Osteoblast (primary cell): ENCODE data around the gene MAPKAP1. TPM values are rescaled to one million over a fixed set of nuclear protein-coding genes. Genes with fewer than 3 reads are reported as not detected.

ENCODE experiments used
- DNase-seq: peaks from one replicate; pipeline ENCODE4 v3.0.0; 2011; ENCODE audit warnings: low spot score, mixed read lengths; ENCODE audit not compliant: insufficient read length; ENCODE audit errors: missing footprints
- H2AFZ ChIP-seq: 2 replicates; pipeline ENCODE4 v1.6.0; 2011; ENCODE audit warnings: mild to moderate bottlenecking, low read length
- H3K27ac ChIP-seq: 2 replicates; pipeline ENCODE4 v1.5.1; 2011; ENCODE audit warnings: mild to moderate bottlenecking, low read depth, low read length, moderate library complexity
- H3K27me3 ChIP-seq: 2 replicates; pipeline ENCODE4 v1.6.0; 2012; ENCODE audit warnings: mild to moderate bottlenecking, control low read depth, inconsistent platforms, low read length, moderate library complexity; ENCODE audit not compliant: insufficient read depth
- H3K36me3 ChIP-seq: 2 replicates; pipeline ENCODE4 v1.5.1; 2011; ENCODE audit warnings: mild to moderate bottlenecking, low read length, control low read depth, moderate library complexity; ENCODE audit not compliant: insufficient read depth
- H3K4me1 ChIP-seq: 2 replicates; pipeline ENCODE4 v1.5.1; 2011; ENCODE audit warnings: mild to moderate bottlenecking, low read length, control low read depth, moderate library complexity; ENCODE audit not compliant: insufficient read depth
- H3K4me2 ChIP-seq: 2 replicates; pipeline ENCODE4 v1.6.0; 2011; ENCODE audit warnings: mild to moderate bottlenecking, low read length; ENCODE audit not compliant: insufficient read depth
- H3K4me3 ChIP-seq: fragments of 200-600 bp; sonication (generic); 3 replicates; pipeline ENCODE4 v1.5.1; 2012; ENCODE audit warnings: mild to moderate bottlenecking, low read length, inconsistent platforms; ENCODE audit not compliant: insufficient read depth
- H3K79me2 ChIP-seq: 2 replicates; pipeline ENCODE4 v1.6.0; 2012; ENCODE audit warnings: mild to moderate bottlenecking, low read length, control low read depth, inconsistent platforms; ENCODE audit not compliant: insufficient read depth
- H3K9me3 ChIP-seq: 2 replicates; pipeline ENCODE4 v1.5.1; 2011; ENCODE audit warnings: low read depth, low read length, control low read depth
- H4K20me1 ChIP-seq: 2 replicates; pipeline ENCODE4 v1.6.0; 2012; ENCODE audit warnings: mild to moderate bottlenecking, low read length, control low read depth; ENCODE audit not compliant: insufficient read depth
- CTCF ChIP-seq: IDR thresholded peaks from 2 replicates; pipeline ENCODE4 v1.5.1; 2011; ENCODE audit warnings: mild to moderate bottlenecking, low read depth, low read length, moderate library complexity; ENCODE audit errors: extremely low read depth
- total RNA-seq: library from RNA; depleted of rRNA; stranded (reverse); fragments of >200 nt; gene quantifications from 2 replicates; pipeline ENCODE4 v1.2.3, GENCODE V29; 2012

The MAPKAP1 gene
- total RNA-seq, 1 donor: 72.4 TPM

GRCh38 chr9:125652759-125653158 lies 54.2 kb downstream of the MAPKAP1 start:
- peaks cover 55% of the 10 kb centered on the region for H3K4me1 ChIP-seq

GRCh38 chr9:125652233-125652594 lies 54.8 kb downstream of the MAPKAP1 start:
- no peaks in the 10 kb centered on the region for H4K20me1 ChIP-seq
- H3K27me3 ChIP-seq: no peaks in the 10 kb centered on the region
- no peak for TF ChIP-seq CTCF
- H3K9me3 ChIP-seq: no peaks in the 10 kb centered on the region
- H3K27ac ChIP-seq: no peak overlapping the region
- no peak overlapping the region for H2AFZ ChIP-seq
- no peak overlapping the region for H3K4me3 ChIP-seq
- no peak for DNase-seq
- H3K36me3 ChIP-seq: peaks cover 5% of the 10 kb centered on the region
- no peak overlapping the region for H3K4me2 ChIP-seq
- H3K4me1 ChIP-seq: peaks cover 60% of the 10 kb centered on the region
- H3K79me2 ChIP-seq: peaks cover 68% of the 10 kb centered on the region

More at GRCh38 chr9:125652759-125653158, 54.2 kb downstream of the MAPKAP1 start:
- peaks cover 68% of the 10 kb centered on the region for H3K79me2 ChIP-seq
- no peak overlapping the region for H3K4me3 ChIP-seq
- no peak overlapping the region for H3K4me2 ChIP-seq
- no peak for DNase-seq
- no peak for TF ChIP-seq CTCF
- H2AFZ ChIP-seq: no peak overlapping the region
- H4K20me1 ChIP-seq: no peaks in the 10 kb centered on the region
- peaks cover 5% of the 10 kb centered on the region for H3K36me3 ChIP-seq
- no peak overlapping the region for H3K27ac ChIP-seq
- no peaks in the 10 kb centered on the region for H3K9me3 ChIP-seq
- no peaks in the 10 kb centered on the region for H3K27me3 ChIP-seq

GRCh38 chr9:125651576-125652232 lies 55.3 kb downstream of the MAPKAP1 start:
- Histone ChIP-seq H3K4me3 (no peak overlapping the region), H4K20me1 (no peaks in the 10 kb centered on the region), H3K27me3 (no peaks in the 10 kb centered on the region), H3K9me3 (no peaks in the 10 kb centered on the region), H3K36me3 (peaks cover 5% of the 10 kb centered on the region), H3K79me2 (peaks cover 68% of the 10 kb centered on the region), H3K27ac (peak overlapping the region; percentile 14), H3K4me1 (peaks cover 63% of the 10 kb centered on the region), H3K4me2 (no peak overlapping the region), H2AFZ (no peak overlapping the region)
- no peak for DNase-seq
- TF ChIP-seq CTCF: no peak

- H3K27me3 ChIP-seq: no peaks in the 10 kb centered on the region
- H3K36me3 ChIP-seq: peaks cover 5% of the 10 kb centered on the region
- no peaks in the 10 kb centered on the region for H3K9me3 ChIP-seq
- H2AFZ ChIP-seq: no peak overlapping the region
- peak overlapping the region; percentile 82 for H3K4me2 ChIP-seq
- H3K4me3 ChIP-seq: peak overlapping the region; percentile 46
- peaks cover 62% of the 10 kb centered on the region for H3K4me1 ChIP-seq
- H4K20me1 ChIP-seq: no peaks in the 10 kb centered on the region
- peak overlapping the region; percentile 95 for H3K27ac ChIP-seq
- peaks cover 70% of the 10 kb centered on the region for H3K79me2 ChIP-seq
- DNase-seq: no peak
- no peak for TF ChIP-seq CTCF
These were observed 56.7 kb downstream of the MAPKAP1 start for GRCh38 chr9:125650271-125650737.
